ENCODE results near the gene WDPCP.
"Not testable (repeated sequence)": the region's sequence is repeated elsewhere in the genome, so short reads cannot be mapped to it uniquely, and the experiment has no call there.

Gene WDPCP

GRCh38 chr2:63422556-63422955 lies 165.7 kb downstream of the WDPCP start:
- Mint-ChIP-seq H3K27ac (no peak overlapping the region), H3K4me3 (no peak overlapping the region), H3K4me1 (no peaks in the 10 kb centered on the region), H3K9me3 (no peaks in the 10 kb centered on the region), H3K36me3 (peaks cover 22% of the 10 kb centered on the region), H3K27me3 (no peaks in the 10 kb centered on the region)
- no peak for ATAC-seq

GRCh38 chr2:63408530-63408929 lies 179.7 kb downstream of the WDPCP start:
- no peaks in the 10 kb centered on the region for H3K9me3 Mint-ChIP-seq
- no peaks in the 10 kb centered on the region for H3K27me3 Mint-ChIP-seq
- no peaks in the 10 kb centered on the region for H3K4me1 Mint-ChIP-seq
- no peak for ATAC-seq
- peaks cover 35% of the 10 kb centered on the region for H3K36me3 Mint-ChIP-seq
- H3K27ac Mint-ChIP-seq: no peak overlapping the region
- no peak overlapping the region for H3K4me3 Mint-ChIP-seq

DNA sequence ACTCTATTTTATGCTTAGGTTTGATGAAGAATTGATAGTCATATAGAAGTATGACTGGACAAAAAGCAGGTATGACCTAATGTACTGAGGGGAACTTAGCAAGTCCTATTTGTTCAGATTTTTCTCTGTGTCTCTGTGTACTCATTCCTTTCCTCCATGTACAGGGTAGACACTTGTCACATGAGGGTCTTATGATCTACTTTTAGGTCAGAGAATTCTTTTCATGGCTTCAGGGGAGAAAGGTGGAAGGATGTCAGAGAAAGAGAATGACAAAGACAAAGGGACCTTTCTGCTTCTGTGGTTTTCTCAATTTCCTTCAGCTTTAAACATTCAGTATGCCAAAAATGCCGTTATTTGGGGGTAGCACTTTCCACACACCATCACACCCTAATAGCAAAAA lies 181.6 kb downstream of the WDPCP start:
- ATAC-seq: no peak
- Mint-ChIP-seq H3K36me3 (peaks cover 52% of the 10 kb centered on the region), H3K4me3 (no peak overlapping the region), H3K4me1 (no peaks in the 10 kb centered on the region), H3K27ac (no peak overlapping the region), H3K9me3 (peaks cover 2% of the 10 kb centered on the region), H3K27me3 (no peaks in the 10 kb centered on the region)

GRCh38 chr2:63403820-63404219 lies 184.5 kb downstream of the WDPCP start:
- H3K27ac Mint-ChIP-seq: no peak overlapping the region
- no peaks in the 10 kb centered on the region for H3K27me3 Mint-ChIP-seq
- peaks cover 63% of the 10 kb centered on the region for H3K36me3 Mint-ChIP-seq
- ATAC-seq: no peak
- H3K4me1 Mint-ChIP-seq: no peaks in the 10 kb centered on the region
- no peak overlapping the region for H3K4me3 Mint-ChIP-seq
- H3K9me3 Mint-ChIP-seq: peaks cover 2% of the 10 kb centered on the region

DNA sequence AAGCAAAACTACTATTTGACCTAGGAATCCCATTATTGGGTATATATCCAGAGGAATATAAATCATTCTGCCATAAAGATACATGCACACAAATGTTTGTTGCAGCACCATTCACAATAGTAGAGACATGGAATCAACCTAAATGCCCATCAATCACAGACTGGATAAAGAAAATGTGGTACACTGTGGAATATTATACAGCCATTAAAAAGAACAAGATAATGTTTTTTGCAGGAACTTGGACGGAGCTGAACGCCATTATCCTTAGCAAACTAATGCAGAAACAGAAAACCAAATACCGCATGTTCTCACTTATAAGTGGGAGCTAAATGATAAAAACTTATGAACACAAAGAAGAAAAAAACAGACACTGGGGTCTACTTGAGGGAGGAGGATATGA lies 185.4 kb downstream of the WDPCP start:
- not testable (repeated sequence) for H3K27ac Mint-ChIP-seq, H3K4me3 Mint-ChIP-seq, H3K9me3 Mint-ChIP-seq, H3K27me3 Mint-ChIP-seq, ATAC-seq, H3K4me1 Mint-ChIP-seq
- H3K36me3 Mint-ChIP-seq: peaks cover 56% of the 10 kb centered on the region

DNA sequence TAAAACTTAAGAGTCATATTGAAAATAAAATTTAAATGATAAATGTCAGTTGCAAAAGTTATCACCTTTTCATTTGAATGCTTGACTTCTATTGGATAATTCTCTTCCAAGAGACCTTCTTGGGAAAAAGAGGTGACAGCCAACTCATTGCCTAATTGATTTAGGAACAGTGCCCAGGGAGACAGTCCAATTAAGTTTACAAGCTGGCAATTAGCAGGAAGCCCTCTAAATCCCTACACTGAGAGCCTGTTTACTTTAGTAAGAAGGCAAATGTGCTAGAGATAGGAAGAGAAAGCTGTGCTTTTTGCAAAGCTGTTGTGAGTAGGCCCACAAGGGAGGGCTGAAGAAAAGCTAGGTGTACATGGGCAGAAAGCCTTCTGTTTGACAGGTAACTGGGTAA lies 189.1 kb downstream of the WDPCP start:
- H3K27ac Mint-ChIP-seq: no peak overlapping the region
- H3K9me3 Mint-ChIP-seq: peaks cover 4% of the 10 kb centered on the region
- no peak for ATAC-seq
- H3K36me3 Mint-ChIP-seq: peaks cover 48% of the 10 kb centered on the region
- no peaks in the 10 kb centered on the region for H3K27me3 Mint-ChIP-seq
- no peak overlapping the region for H3K4me3 Mint-ChIP-seq
- H3K4me1 Mint-ChIP-seq: no peaks in the 10 kb centered on the region

DNA sequence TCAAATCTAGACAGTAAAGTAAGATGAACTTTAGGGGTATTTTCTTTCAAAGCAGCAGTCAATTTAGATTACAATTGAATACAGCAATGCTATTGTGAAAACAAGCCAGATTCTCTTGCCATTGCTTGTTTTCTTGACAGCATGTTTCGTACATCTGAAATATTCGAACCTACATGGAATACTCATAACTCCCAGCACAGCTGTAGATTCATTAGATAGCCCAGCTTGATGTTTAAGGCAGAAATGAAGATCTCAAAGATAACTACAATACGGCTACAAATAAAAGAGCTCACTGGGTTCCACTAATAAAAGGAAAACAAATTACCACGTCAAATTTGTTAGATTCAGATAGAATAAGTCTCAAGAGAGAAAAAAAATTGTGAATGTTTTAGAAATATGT lies 208.8 kb downstream of the WDPCP start:
- H3K27ac Mint-ChIP-seq: no peak overlapping the region
- H3K36me3 Mint-ChIP-seq: peaks cover 31% of the 10 kb centered on the region
- no peaks in the 10 kb centered on the region for H3K9me3 Mint-ChIP-seq
- no peaks in the 10 kb centered on the region for H3K4me1 Mint-ChIP-seq
- no peaks in the 10 kb centered on the region for H3K27me3 Mint-ChIP-seq
- no peak for ATAC-seq
- H3K4me3 Mint-ChIP-seq: no peak overlapping the region

GRCh38 chr2:63378589-63378988 lies 209.7 kb downstream of the WDPCP start:
- H3K36me3 Mint-ChIP-seq: peaks cover 33% of the 10 kb centered on the region
- H3K27ac Mint-ChIP-seq: no peak overlapping the region
- no peaks in the 10 kb centered on the region for H3K9me3 Mint-ChIP-seq
- no peak for ATAC-seq
- no peak overlapping the region for H3K4me3 Mint-ChIP-seq
- no peaks in the 10 kb centered on the region for H3K4me1 Mint-ChIP-seq
- no peaks in the 10 kb centered on the region for H3K27me3 Mint-ChIP-seq

DNA sequence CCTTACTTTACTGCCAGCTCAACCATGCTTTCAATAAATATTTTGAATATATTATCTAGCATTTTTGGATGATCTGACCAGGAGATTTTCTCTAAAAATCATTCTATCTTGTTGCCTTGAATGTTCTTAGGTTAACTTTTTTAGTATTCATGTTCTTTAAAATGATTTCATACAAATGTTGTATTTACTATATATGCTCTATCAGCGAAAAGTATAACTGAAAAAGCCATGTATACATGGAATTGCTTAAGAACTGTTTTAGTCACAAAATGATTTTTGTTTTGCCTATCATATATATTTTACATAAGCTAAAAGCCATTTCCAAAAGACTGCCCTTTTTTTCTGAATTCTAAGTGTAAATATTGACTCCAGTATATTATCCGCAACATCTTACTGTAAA lies 213.9 kb downstream of the WDPCP start:
- Mint-ChIP-seq H3K9me3 (peaks cover 8% of the 10 kb centered on the region), H3K27ac (no peak overlapping the region), H3K4me1 (no peaks in the 10 kb centered on the region), H3K27me3 (no peaks in the 10 kb centered on the region), H3K4me3 (no peak overlapping the region), H3K36me3 (peaks cover 36% of the 10 kb centered on the region)
- ATAC-seq: no peak

- Mint-ChIP-seq H3K27me3 (no peaks in the 10 kb centered on the region), H3K4me1 (no peaks in the 10 kb centered on the region), H3K27ac (no peak overlapping the region), H3K9me3 (peaks cover 8% of the 10 kb centered on the region), H3K36me3 (peaks cover 39% of the 10 kb centered on the region), H3K4me3 (no peak overlapping the region)
- ATAC-seq: no peak
Observed at GRCh38 chr2:63372549-63372948, 215.7 kb downstream of the WDPCP start.

DNA sequence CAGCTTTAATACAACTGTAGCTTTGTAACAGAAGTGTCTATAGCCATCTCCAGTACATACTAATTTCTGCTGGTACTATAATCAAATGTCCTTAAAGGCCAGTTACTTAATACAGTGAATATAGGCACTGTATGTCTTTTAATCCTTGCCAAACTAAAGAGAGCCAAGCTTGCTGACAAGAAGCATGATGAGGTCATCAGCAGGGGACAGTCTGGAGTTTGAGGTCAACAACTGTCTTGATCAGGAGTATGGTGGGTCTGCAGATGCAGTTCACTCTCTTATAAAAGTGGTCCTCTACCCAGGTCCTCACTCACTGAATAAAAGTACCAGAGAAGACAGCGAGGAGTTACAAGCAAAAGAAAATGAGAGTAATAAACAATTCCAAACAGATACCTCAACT lies 219.1 kb downstream of the WDPCP start:
- Mint-ChIP-seq H3K27me3 (no peaks in the 10 kb centered on the region), H3K9me3 (peaks cover 8% of the 10 kb centered on the region), H3K4me3 (no peak overlapping the region), H3K36me3 (peaks cover 39% of the 10 kb centered on the region), H3K27ac (no peak overlapping the region), H3K4me1 (no peaks in the 10 kb centered on the region)
- no peak for ATAC-seq

DNA sequence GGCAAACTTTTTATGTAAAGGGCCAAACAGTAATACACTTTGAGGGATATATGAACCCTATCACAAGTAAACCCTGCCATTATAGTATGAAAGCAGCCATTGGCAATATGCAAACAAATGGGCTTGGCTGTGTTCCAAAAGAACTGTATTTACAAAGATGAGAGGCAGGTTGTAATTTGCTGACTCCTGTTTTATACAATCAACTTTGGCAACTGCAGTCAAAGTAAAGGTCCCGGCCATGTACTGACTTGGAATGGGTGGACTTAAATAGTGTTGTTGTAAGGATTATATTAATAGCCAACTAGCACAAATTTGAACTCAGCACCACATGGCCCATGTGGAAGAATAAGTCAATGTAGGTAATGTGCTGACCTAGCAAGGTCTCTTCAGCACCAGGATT lies 223.4 kb downstream of the WDPCP start:
- no peaks in the 10 kb centered on the region for H3K27me3 Mint-ChIP-seq
- no peaks in the 10 kb centered on the region for H3K4me1 Mint-ChIP-seq
- no peak overlapping the region for H3K4me3 Mint-ChIP-seq
- no peak for ATAC-seq
- no peak overlapping the region for H3K27ac Mint-ChIP-seq
- peaks cover 9% of the 10 kb centered on the region for H3K36me3 Mint-ChIP-seq
- H3K9me3 Mint-ChIP-seq: no peaks in the 10 kb centered on the region

- H3K9me3 Mint-ChIP-seq: peaks cover 20% of the 10 kb centered on the region
- H3K4me3 Mint-ChIP-seq, ATAC-seq, H3K27ac Mint-ChIP-seq, H3K27me3 Mint-ChIP-seq, H3K4me1 Mint-ChIP-seq: not testable (repeated sequence)
- peaks cover 41% of the 10 kb centered on the region for H3K36me3 Mint-ChIP-seq
Observed at GRCh38 chr2:63357722-63358121, 230.6 kb downstream of the WDPCP start.

DNA sequence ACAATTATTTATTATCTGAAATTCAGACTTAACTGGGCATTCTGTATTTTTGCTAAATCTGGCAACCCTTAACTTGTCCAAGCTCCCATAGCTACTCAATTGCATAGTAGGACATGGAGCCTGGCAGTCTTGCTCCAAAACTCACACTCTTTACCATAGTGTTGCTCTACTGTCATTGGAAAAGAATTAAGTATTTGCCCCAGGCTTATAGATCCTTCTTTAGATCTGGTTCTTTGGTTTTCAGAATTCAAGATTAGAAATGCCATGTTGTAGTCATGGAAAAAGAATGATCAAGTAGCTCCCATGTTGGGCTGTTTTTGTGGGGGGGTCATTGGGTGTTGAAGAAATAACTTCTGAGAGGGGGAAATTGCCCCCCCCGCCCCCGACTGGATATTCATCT lies 240.9 kb downstream of the WDPCP start:
- Mint-ChIP-seq H3K4me1 (no peaks in the 10 kb centered on the region), H3K36me3 (peaks cover 47% of the 10 kb centered on the region), H3K27me3 (no peaks in the 10 kb centered on the region), H3K9me3 (peaks cover 18% of the 10 kb centered on the region), H3K27ac (no peak overlapping the region), H3K4me3 (no peak overlapping the region)
- ATAC-seq: no peak

- ATAC-seq: no peak
- Mint-ChIP-seq H3K36me3 (peaks cover 38% of the 10 kb centered on the region), H3K4me3 (no peak overlapping the region), H3K4me1 (no peaks in the 10 kb centered on the region), H3K9me3 (peaks cover 16% of the 10 kb centered on the region), H3K27me3 (no peaks in the 10 kb centered on the region), H3K27ac (no peak overlapping the region)
Observed at GRCh38 chr2:63346411-63346810, 241.9 kb downstream of the WDPCP start.

GRCh38 chr2:63345285-63345633 lies 243.0 kb downstream of the WDPCP start:
- H3K4me1 Mint-ChIP-seq: no peaks in the 10 kb centered on the region

GRCh38 chr2:63344575-63345284 lies 243.5 kb downstream of the WDPCP start:
- Mint-ChIP-seq H3K4me3 (no peak overlapping the region), H3K9me3 (peaks cover 13% of the 10 kb centered on the region), H3K27me3 (no peaks in the 10 kb centered on the region), H3K4me1 (no peaks in the 10 kb centered on the region), H3K27ac (no peak overlapping the region), H3K36me3 (peaks cover 25% of the 10 kb centered on the region)
- ATAC-seq: no peak

More at GRCh38 chr2:63345285-63345633, 243.0 kb downstream of the WDPCP start:
- Mint-ChIP-seq H3K4me3 (no peak overlapping the region), H3K9me3 (peaks cover 16% of the 10 kb centered on the region), H3K36me3 (peaks cover 30% of the 10 kb centered on the region), H3K27ac (no peak overlapping the region), H3K27me3 (no peaks in the 10 kb centered on the region)
- ATAC-seq: no peak
